Measurements from ENCODE around the gene ANGEL2.
A peak's percentile ranks its signal among the peaks of the same experiment; 100 is the strongest.

ANGEL2 gene

GRCh38 chr1:212950243-212951125 lies 65.2 kb downstream of the ANGEL2 start, which contains the start of gene VASH2:
VASH2 (plus strand) TSS chr1:212950541; CDS start chr1:212951543, 1,002 bp downstream.
- DNase-seq, result peak; percentile 65

- DNase-seq, result no peak
Measured at GRCh38 chr1:212949771-212950170, 65.9 kb downstream of the ANGEL2 start.

GRCh38 chr1:212946872-212947271 lies 68.8 kb downstream of the ANGEL2 start:
- DNase-seq, result no peak

GRCh38 chr1:212945463-212946160 lies 70.1 kb downstream of the ANGEL2 start:
- DNase-seq, result no peak

- DNase-seq, result no peak
Measured at GRCh38 chr1:212945056-212945455, 70.6 kb downstream of the ANGEL2 start.

- DNase-seq, result no peak
Measured at GRCh38 chr1:212944229-212944901, 71.3 kb downstream of the ANGEL2 start.

- no peak for DNase-seq
Measured at GRCh38 chr1:212943393-212943710, 72.3 kb downstream of the ANGEL2 start.

GRCh38 chr1:212942679-212943392 lies 72.8 kb downstream of the ANGEL2 start:
- DNase-seq, result no peak

Measured in NCI-H2029 (cell line).